ENCODE data around the gene CDKAL1.

- TF ChIP-seq RAD21 (IDR thresholded peaks at IDR 0.05; ENCODE audit: low read depth), result no peak
- TF ChIP-seq MAX (IDR thresholded peaks at IDR 0.05), result no peak
Observed at GRCh38 chr6:20737912-20738311, 203.7 kb downstream of the CDKAL1 start.
